Endometrial microvascular endothelial cells (primary cell): Measurements from ENCODE around the gene ABHD2. TPM values are rescaled to one million over a fixed set of nuclear protein-coding genes. Genes with fewer than 3 reads are reported as not detected.
"Not testable (repeated sequence)": the region's sequence is repeated elsewhere in the genome, so short reads cannot be mapped to it uniquely, and the experiment has no call there.

ENCODE experiments used
- in situ Hi-C: cut with HindIII; loops from 2 replicates; pipeline ENCODE4 v1.10.0; 2017; ENCODE audit warnings: low sequenced_read_pairs, low pct_unique_long_range_greater_than_20kb; ENCODE audit errors: inconsistent ontology term
- total RNA-seq: library from RNA; depleted of rRNA; stranded (reverse); fragments of >200 nt; gene quantifications from one replicate; pipeline ENCODE4 v1.2.3, GENCODE V29; 2015; ENCODE audit errors: inconsistent ontology term

Gene ABHD2
- total RNA-seq, 1 donor from 2014 or later: 62.9 TPM

- in situ Hi-C loops: no loop called here
These were observed 142.0 kb downstream of the ABHD2 start for GRCh38 chr15:89230277-89230676.

DNA sequence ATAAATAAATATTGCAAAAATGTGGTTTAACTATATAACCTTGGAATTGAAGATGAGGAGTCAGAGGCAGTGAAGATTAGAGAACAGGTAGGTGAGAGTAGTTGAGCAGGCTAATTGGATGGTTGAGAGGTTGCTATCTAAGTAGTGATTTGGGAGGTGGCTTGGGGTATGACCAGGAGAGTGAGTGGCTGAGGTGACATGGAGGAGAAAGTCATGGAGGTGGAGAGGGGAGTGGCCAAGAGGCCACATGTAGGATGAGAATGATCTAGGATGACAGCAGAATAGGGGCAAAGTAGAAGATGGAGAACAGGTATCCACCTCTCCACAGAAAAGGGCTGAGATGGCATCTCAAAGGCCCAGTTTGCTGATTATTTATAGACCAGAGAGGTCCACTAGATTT, 143.6 kb downstream of the ABHD2 start:
- in situ Hi-C loops: no loop called here

- in situ Hi-C loops: not testable (repeated sequence)
These were observed 151.9 kb downstream of the ABHD2 start for GRCh38 chr15:89239883-89240810.

GRCh38 chr15:89243046-89243690, 154.9 kb downstream of the ABHD2 start:
- in situ Hi-C loops: no loop called here

- in situ Hi-C loops: no loop called here
These were observed 155.7 kb downstream of the ABHD2 start, which contains the start of gene FANCI for GRCh38 chr15:89243691-89244573. Gene FANCI, plus strand, starts transcription at chr15:89243979. Its CDS starts 3,669 bp downstream, at chr15:89247648.

GRCh38 chr15:89244574-89244903, 156.3 kb downstream of the ABHD2 start:
- in situ Hi-C loops: no loop called here

GRCh38 chr15:89247446-89247845, 159.2 kb downstream of the ABHD2 start:
- in situ Hi-C loops: no loop called here

DNA sequence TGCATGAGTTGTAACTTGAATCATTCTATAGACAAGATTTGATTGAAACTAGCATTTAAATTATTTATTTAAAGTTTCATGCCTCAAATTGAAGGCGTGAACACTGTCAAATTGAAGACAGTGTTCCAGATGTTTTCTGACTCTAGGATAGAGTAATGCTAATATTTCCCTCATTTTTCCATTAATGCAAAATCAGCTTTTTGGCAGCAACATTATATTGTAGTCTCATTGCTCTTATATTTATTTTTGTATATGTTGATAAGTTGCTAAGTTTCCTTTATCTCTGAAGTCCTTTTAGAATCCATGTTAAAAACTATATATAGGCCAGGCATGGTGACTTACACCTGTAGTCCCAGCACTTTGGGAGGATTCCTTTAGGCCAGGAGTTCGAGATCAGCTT, 160.3 kb downstream of the ABHD2 start:
- in situ Hi-C loops: no loop called here

DNA sequence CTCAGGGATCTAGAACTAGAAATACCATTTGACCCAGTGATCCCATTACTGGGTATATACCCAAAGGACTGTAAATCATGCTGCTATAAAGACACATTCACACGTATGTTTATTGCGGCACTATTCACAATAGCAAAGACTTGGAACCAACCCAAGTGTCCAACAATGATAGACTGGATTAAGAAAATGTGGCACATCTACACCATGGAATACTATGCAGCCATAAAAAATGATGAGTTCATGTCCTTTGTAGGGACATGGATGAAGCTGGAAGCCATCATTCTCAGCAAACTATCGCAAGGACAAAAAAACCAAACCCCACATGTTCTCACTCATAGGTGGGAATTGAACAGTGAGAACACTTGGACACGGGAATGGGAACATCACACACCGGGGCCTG, 161.9 kb downstream of the ABHD2 start:
- in situ Hi-C loops: not testable (repeated sequence)

Other genes with a start within 250 kb of the ABHD2 start
- gene HAPLN3, start 192.9 kb upstream of the ABHD2 start, total RNA-seq: 1.9 TPM
- 28.6 TPM for gene MFGE8, start 175.1 kb upstream of the ABHD2 start, total RNA-seq
- not detected for gene RLBP1, start 133.1 kb downstream of the ABHD2 start, total RNA-seq
- gene FANCI, start 155.5 kb downstream of the ABHD2 start, total RNA-seq: 44.6 TPM
- gene POLG, start 246.4 kb downstream of the ABHD2 start, total RNA-seq: 66.6 TPM